Occipital lobe (tissue), 2 donors: Measurements from ENCODE around the gene METRN. TPM values are rescaled to one million over a fixed set of nuclear protein-coding genes. Genes with fewer than 3 reads are reported as not detected.

Source experiments
- DNase-seq: peaks from one replicate; lab custom pipeline; 2025; lab: John Stamatoyannopoulos, UW
- total RNA-seq: library from RNA; depleted of rRNA; stranded (reverse); fragments of >200 nt; gene quantifications from one replicate; pipeline ENCODE4 v1.2.3, GENCODE V29; 2014

The METRN gene
- total RNA-seq: 16.7 TPM

GRCh38 chr16:714558-715476 lies at the start of gene METRN:
TSS of gene METRN (plus strand) at chr16:715118. CDS start at chr16:715290, 172 bp downstream.
- DNase-seq: peak; percentile 85

GRCh38 chr16:666572-666971 lies 48.3 kb upstream of the METRN start:
- DNase-seq: no peak

- no peak for DNase-seq
Observed at GRCh38 chr16:667113-667779, 47.7 kb upstream of the METRN start.

GRCh38 chr16:667780-668518 lies 47.0 kb upstream of the METRN start, which contains the start of gene RHOT2:
TSS of gene RHOT2 (plus strand) at chr16:668132. CDS start at chr16:668200, 68 bp downstream.
- DNase-seq: peak; percentile 82

GRCh38 chr16:668519-669171 lies 46.3 kb upstream of the METRN start:
- DNase-seq: no peak

GRCh38 chr16:669666-670065 lies 45.3 kb upstream of the METRN start:
- no peak for DNase-seq

GRCh38 chr16:670485-671352 lies 44.2 kb upstream of the METRN start:
- no peak for DNase-seq

GRCh38 chr16:671353-672131 lies 43.4 kb upstream of the METRN start:
- no peak for DNase-seq

- DNase-seq: no peak
Observed at GRCh38 chr16:672371-672770, 42.5 kb upstream of the METRN start.

GRCh38 chr16:672851-673250 lies 42.1 kb upstream of the METRN start:
- DNase-seq: no peak

- no peak for DNase-seq
Observed at GRCh38 chr16:673399-673991, 41.4 kb upstream of the METRN start.

GRCh38 chr16:674214-674881 lies 40.6 kb upstream of the METRN start:
- DNase-seq: no peak

- peak; percentile 50 for DNase-seq
Observed at GRCh38 chr16:674968-675883, 39.7 kb upstream of the METRN start, which contains the start of gene RHBDL1. TSS of gene RHBDL1 (plus strand) at chr16:675671. CDS start at chr16:675791, 120 bp downstream.

GRCh38 chr16:675884-676564 lies 38.9 kb upstream of the METRN start:
- DNase-seq: no peak

- DNase-seq: no peak
Observed at GRCh38 chr16:676565-676902, 38.4 kb upstream of the METRN start.

GRCh38 chr16:676913-677312 lies 38.0 kb upstream of the METRN start:
- no peak for DNase-seq
